Measurements from ENCODE around the gene LAMA1.

LAMA1 gene

GRCh38 chr18:6920099-6920955 lies 197.3 kb downstream of the LAMA1 start:
- Histone ChIP-seq H3K9me3 (ENCODE audit: insufficient read depth, low read depth, low read length) (no peaks in the 10 kb centered on the region), H3K79me2 (ENCODE audit: insufficient read depth, low read length) (no peaks in the 10 kb centered on the region), H2AFZ (ENCODE audit: low read length) (no peak overlapping the region), H3K9ac (ENCODE audit: low read depth, low read length, poor library complexity, severe bottlenecking) (no peak overlapping the region), H4K20me1 (ENCODE audit: insufficient read depth, low read length, poor library complexity, severe bottlenecking) (no peaks in the 10 kb centered on the region), H3K4me1 (ENCODE audit: insufficient read depth, low read length, poor library complexity, severe bottlenecking) (no peaks in the 10 kb centered on the region), H3K36me3 (ENCODE audit: insufficient read depth, low read length) (no peaks in the 10 kb centered on the region), H3K4me3 (ENCODE audit: low read length, poor library complexity, severe bottlenecking) (no peak overlapping the region), H3F3A (ENCODE audit: low read depth) (no peaks in the 10 kb centered on the region), H3K4me2 (ENCODE audit: low read depth, low read length, poor library complexity, severe bottlenecking) (no peak overlapping the region), H3K9me2 (replicated peaks; ENCODE audit: low read depth, low read length) (no peaks in the 10 kb centered on the region), H3K27me3 (ENCODE audit: insufficient read depth, low read length, poor library complexity, severe bottlenecking) (no peaks in the 10 kb centered on the region)
- TF ChIP-seq, protein P1, sequence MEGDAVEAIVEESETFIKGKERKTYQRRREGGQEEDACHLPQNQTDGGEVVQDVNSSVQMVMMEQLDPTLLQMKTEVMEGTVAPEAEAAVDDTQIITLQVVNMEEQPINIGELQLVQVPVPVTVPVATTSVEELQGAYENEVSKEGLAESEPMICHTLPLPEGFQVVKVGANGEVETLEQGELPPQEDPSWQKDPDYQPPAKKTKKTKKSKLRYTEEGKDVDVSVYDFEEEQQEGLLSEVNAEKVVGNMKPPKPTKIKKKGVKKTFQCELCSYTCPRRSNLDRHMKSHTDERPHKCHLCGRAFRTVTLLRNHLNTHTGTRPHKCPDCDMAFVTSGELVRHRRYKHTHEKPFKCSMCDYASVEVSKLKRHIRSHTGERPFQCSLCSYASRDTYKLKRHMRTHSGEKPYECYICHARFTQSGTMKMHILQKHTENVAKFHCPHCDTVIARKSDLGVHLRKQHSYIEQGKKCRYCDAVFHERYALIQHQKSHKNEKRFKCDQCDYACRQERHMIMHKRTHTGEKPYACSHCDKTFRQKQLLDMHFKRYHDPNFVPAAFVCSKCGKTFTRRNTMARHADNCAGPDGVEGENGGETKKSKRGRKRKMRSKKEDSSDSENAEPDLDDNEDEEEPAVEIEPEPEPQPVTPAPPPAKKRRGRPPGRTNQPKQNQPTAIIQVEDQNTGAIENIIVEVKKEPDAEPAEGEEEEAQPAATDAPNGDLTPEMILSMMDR (conservative IDR thresholded peaks at IDR 0.05; ENCODE audit: low read length): peak; percentile 61
- TF ChIP-seq EZH2phosphoT487 (IDR thresholded peaks at IDR 0.05; ENCODE audit: borderline replicate concordance): no peak

DNA sequence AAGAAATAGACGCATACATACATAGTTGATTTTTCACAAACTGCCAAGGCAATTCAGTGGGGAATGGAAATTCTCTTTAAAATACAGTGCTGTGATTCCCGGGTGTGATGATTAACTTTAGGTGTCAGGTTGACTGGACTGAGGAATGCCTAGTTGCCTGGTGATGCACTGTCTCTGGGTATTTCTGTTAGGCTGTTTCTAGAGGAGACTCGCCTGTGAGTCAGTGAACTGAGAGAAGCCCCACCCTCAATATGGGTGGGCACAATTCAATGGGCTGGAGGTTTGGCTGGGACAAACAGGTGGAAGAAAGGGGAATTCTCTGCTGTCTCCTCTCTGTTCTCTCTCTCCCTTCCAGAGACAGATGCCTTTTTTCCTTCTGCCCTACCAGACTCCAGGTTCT lies 200.5 kb downstream of the LAMA1 start:
- Histone ChIP-seq H3K4me2 (ENCODE audit: low read depth, low read length, poor library complexity, severe bottlenecking) (no peak overlapping the region), H3K79me2 (ENCODE audit: insufficient read depth, low read length) (no peaks in the 10 kb centered on the region), H2AFZ (ENCODE audit: low read length) (no peak overlapping the region), H3K4me1 (ENCODE audit: insufficient read depth, low read length, poor library complexity, severe bottlenecking) (no peaks in the 10 kb centered on the region), H3K9ac (ENCODE audit: low read depth, low read length, poor library complexity, severe bottlenecking) (no peak overlapping the region), H3K36me3 (ENCODE audit: insufficient read depth, low read length) (no peaks in the 10 kb centered on the region), H4K20me1 (ENCODE audit: insufficient read depth, low read length, poor library complexity, severe bottlenecking) (no peaks in the 10 kb centered on the region), H3F3A (ENCODE audit: low read depth) (no peaks in the 10 kb centered on the region), H3K9me2 (replicated peaks; ENCODE audit: low read depth, low read length) (no peaks in the 10 kb centered on the region), H3K9me3 (ENCODE audit: insufficient read depth, low read depth, low read length) (no peaks in the 10 kb centered on the region), H3K27me3 (ENCODE audit: insufficient read depth, low read length, poor library complexity, severe bottlenecking) (no peaks in the 10 kb centered on the region), H3K4me3 (ENCODE audit: low read length, poor library complexity, severe bottlenecking) (no peak overlapping the region)
- TF ChIP-seq, protein P1 (conservative IDR thresholded peaks at IDR 0.05; ENCODE audit: low read length): no peak
- TF ChIP-seq EZH2phosphoT487 (IDR thresholded peaks at IDR 0.05; ENCODE audit: borderline replicate concordance): no peak

DNA sequence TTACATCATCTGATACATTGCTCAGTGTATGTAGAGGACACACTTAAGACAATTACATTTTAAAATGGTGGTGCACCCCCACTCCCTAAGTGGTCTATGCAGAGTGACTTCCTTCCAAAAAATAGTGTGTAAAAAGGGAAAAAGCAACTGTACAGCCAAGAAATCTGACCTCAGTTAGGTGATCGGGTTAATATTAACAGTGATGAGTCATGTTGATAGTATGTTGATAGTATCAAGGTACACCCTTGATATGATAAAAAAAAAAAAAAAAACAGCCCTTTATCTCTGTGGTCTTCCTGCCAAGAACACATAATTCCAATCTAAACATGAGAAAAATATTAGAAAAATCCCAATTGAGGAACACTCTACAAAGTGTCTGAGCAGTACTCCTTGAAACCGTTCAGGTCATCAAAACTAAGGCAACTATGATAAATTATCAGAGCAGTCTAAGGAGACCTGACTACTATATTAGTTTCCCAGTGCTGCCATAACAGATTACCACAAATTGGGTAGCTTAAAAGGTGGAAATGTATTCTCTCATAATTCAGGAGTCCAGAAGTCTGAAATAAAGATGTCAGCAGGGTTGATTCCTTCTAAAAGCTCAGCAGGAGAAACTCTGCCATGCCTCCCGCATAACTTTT lies 216.2 kb downstream of the LAMA1 start:
- no peaks in the 10 kb centered on the region for H3K27me3 ChIP-seq (ENCODE audit: insufficient read depth, low read length, poor library complexity, severe bottlenecking)
- H3K4me2 ChIP-seq (ENCODE audit: low read depth, low read length, poor library complexity, severe bottlenecking): no peak overlapping the region
- no peak overlapping the region for H3K9ac ChIP-seq (ENCODE audit: low read depth, low read length, poor library complexity, severe bottlenecking)
- H3K9me2 ChIP-seq (replicated peaks; ENCODE audit: low read depth, low read length): no peaks in the 10 kb centered on the region
- H3K4me3 ChIP-seq (ENCODE audit: low read length, poor library complexity, severe bottlenecking): no peak overlapping the region
- H3K4me1 ChIP-seq (ENCODE audit: insufficient read depth, low read length, poor library complexity, severe bottlenecking): no peaks in the 10 kb centered on the region
- TF ChIP-seq EZH2phosphoT487 (IDR thresholded peaks at IDR 0.05; ENCODE audit: borderline replicate concordance): no peak
- TF ChIP-seq, protein P1 (conservative IDR thresholded peaks at IDR 0.05; ENCODE audit: low read length): no peak
- no peaks in the 10 kb centered on the region for H3F3A ChIP-seq (ENCODE audit: low read depth)
- no peaks in the 10 kb centered on the region for H3K36me3 ChIP-seq (ENCODE audit: insufficient read depth, low read length)
- no peaks in the 10 kb centered on the region for H4K20me1 ChIP-seq (ENCODE audit: insufficient read depth, low read length, poor library complexity, severe bottlenecking)
- no peak overlapping the region for H2AFZ ChIP-seq (ENCODE audit: low read length)
- H3K79me2 ChIP-seq (ENCODE audit: insufficient read depth, low read length): no peaks in the 10 kb centered on the region
- H3K9me3 ChIP-seq (ENCODE audit: insufficient read depth, low read depth, low read length): peaks cover 6% of the 10 kb centered on the region; the same call in 1 of the 2 replicates

All from Loucy (cell line).